Upper lobe of right lung (tissue), 1 donor: Measurements from ENCODE around the gene GRID1. TPM values are rescaled to one million over a fixed set of nuclear protein-coding genes. Genes with fewer than 3 reads are reported as not detected.

Source experiments
- ATAC-seq: fragments of 200-7000 bp; cut with Tn5 transposase; one replicate; pipeline ENCODE4 v1.9.1; 2020; ENCODE audit warnings: mild to moderate bottlenecking, moderate library complexity
- DNase-seq: peaks from one replicate; pipeline ENCODE4 v3.0.0-alpha.2; 2020
- H3K27ac ChIP-seq: fragments of 200-600 bp; one replicate; pipeline ENCODE4 v1.8.0; 2022
- H3K27me3 ChIP-seq: fragments of 200-600 bp; one replicate; pipeline ENCODE4 v1.8.0; 2022; ENCODE audit warnings: mild to moderate bottlenecking
- H3K36me3 ChIP-seq: fragments of 200-600 bp; one replicate; pipeline ENCODE4 v1.8.0; 2022
- H3K4me1 ChIP-seq: fragments of 200-600 bp; one replicate; pipeline ENCODE4 v1.8.0; 2022
- H3K4me3 ChIP-seq: fragments of 200-600 bp; one replicate; pipeline ENCODE4 v1.8.0; 2022; ENCODE audit warnings: mild to moderate bottlenecking
- H3K9me3 ChIP-seq: fragments of 200-600 bp; one replicate; pipeline ENCODE4 v1.8.0; 2022
- intact Hi-C: fragments of 100-400 bp; cut with DNase I; formaldehyde crosslinking; loops from one replicate; pipeline ENCODE4 v1.11.0; 2022
- total RNA-seq: library from RNA; stranded (reverse); fragmentation: NEBNext Ultra II Directional; extraction: Animal tissue kit (Norgen Biotek cat#: 25700); gene quantifications from one replicate; pipeline ENCODE4 v1.2.1, GENCODE V29; 2021
- TF ChIP-seq, protein P1 (sequence below): fragments of 200-600 bp; IDR thresholded peaks from one replicate; pipeline ENCODE4 v1.8.0; 2022; ENCODE audit warnings: antibody characterized with exemption
- donor health status: DM: no; HTN: yes; CAD: no; lungs with severe emphysema.

Gene GRID1
- total RNA-seq, 1 donor from 2014 or later, result 3.0 TPM

DNA sequence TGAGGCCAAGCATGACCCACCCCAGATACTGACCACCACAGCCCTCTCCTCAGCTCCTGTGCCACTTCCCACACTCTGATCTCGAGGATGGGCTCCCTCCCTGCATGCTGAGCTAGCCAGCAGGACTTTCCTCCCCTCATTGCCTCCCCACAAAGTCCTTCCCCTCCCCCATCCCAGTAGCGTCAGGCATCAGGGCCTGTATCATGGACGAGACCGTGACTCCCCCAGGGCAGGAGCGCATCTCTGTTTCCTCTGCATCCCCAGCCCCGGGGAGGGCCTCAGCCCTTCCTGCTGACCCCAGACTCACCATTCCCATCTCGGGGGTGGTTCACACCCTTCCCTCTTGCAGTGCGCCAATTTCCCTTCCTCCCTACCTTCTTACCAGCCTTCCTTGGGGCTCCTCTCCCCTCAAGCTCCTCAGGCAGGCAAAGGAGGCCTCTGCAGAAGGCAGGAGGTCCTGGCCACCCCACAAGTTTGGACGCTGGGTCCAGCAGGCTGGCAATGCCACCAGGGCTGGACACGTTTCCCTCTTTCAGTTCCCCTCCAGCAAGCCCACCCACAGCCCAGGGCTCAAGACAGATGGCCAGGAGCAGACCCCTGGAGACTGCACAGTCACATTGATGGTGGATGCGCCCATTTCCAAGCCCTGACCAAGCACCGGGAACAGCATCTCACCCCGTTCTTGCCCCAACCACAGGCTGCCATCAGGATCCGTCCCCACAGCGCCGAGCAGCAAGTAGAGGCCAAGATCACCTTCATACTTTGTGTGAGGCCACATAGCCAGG lies 36.5 kb downstream of the GRID1 start:
- H3K36me3 ChIP-seq, result no peaks in the 10 kb centered on the region
- no peak overlapping the region for H3K27ac ChIP-seq
- no peaks in the 10 kb centered on the region for H3K27me3 ChIP-seq
- H3K9me3 ChIP-seq, result no peaks in the 10 kb centered on the region
- TF ChIP-seq, protein P1, sequence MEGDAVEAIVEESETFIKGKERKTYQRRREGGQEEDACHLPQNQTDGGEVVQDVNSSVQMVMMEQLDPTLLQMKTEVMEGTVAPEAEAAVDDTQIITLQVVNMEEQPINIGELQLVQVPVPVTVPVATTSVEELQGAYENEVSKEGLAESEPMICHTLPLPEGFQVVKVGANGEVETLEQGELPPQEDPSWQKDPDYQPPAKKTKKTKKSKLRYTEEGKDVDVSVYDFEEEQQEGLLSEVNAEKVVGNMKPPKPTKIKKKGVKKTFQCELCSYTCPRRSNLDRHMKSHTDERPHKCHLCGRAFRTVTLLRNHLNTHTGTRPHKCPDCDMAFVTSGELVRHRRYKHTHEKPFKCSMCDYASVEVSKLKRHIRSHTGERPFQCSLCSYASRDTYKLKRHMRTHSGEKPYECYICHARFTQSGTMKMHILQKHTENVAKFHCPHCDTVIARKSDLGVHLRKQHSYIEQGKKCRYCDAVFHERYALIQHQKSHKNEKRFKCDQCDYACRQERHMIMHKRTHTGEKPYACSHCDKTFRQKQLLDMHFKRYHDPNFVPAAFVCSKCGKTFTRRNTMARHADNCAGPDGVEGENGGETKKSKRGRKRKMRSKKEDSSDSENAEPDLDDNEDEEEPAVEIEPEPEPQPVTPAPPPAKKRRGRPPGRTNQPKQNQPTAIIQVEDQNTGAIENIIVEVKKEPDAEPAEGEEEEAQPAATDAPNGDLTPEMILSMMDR, result no peak
- no peak for ATAC-seq
- peak; percentile 53 for DNase-seq
- no peaks in the 10 kb centered on the region for H3K4me1 ChIP-seq
- intact Hi-C loops, result no loop called here
- H3K4me3 ChIP-seq, result no peak overlapping the region

DNA sequence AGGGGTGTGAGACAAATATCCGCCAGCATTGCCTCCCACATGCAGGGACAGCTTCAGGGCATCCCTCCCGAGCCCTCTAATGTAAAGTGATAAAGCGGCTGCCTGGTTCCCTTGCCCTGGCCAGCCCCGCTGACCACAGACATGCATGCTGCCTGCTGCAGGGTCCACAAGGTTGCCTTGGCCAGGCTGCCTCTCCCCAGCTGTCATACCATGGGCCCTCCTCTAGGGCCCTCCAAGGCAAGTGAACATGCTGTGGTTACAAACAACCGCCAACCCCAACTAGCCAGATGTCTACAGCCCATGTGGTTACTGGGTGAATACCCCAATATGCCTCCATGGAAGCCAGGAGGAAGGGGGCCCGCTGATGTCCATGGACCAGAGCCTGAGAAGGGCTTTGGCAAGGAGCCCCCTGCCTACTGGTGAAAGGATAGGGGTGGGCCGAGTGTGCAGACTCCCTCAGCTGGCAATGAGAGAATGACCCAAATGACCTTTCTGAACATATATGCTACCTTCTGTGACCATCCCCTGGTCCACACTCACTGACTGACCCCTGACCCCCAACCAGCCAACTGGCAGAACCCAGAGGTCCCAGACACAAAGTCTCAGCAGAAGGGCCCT lies 37.4 kb downstream of the GRID1 start:
- Histone ChIP-seq H3K27ac (no peak overlapping the region), H3K9me3 (no peaks in the 10 kb centered on the region), H3K4me3 (no peak overlapping the region), H3K27me3 (no peaks in the 10 kb centered on the region), H3K4me1 (no peaks in the 10 kb centered on the region), H3K36me3 (no peaks in the 10 kb centered on the region)
- DNase-seq (peak; percentile 47), ATAC-seq (no peak)
- TF ChIP-seq, protein P1, result no peak
- intact Hi-C loops, result no loop called here

DNA sequence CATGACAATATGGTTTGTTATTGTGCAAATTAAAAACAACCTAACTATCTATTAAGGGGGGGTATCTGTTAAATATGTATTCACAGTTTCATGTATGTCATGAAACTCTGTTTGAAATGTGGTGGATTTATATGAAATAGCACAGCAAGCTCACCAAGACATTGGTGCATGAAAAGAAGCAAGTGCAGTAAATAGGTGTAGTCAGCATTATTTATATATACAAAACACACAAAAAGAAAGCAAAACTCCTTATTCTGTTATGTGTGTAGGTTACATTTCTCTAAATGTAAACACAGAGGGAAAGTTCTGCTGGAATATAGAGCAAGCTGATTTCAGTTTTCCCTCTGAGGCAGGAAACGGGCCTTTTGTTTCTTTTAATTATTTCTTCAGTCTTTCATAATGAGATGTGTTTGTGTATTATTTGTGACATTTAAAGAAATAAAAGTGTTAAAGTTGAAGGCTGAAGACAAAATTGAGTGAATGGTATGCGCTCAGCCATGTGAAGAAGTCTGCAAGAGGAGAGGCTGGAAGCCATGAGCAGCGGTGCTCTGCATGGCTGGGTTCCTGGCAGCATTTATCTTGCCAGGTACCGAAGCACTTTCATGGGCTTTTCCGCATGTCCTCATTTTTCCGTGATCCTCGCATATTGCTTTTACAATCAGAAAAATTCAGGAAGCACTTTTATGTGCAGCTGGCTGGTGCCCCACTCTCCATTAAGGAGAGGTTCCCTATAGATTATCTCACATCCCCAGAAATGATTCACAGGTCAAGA lies 38.5 kb downstream of the GRID1 start:
- DNase-seq, result no peak
- Histone ChIP-seq H3K9me3 (no peaks in the 10 kb centered on the region), H3K4me3 (no peak overlapping the region), H3K27ac (no peak overlapping the region), H3K27me3 (no peaks in the 10 kb centered on the region), H3K36me3 (no peaks in the 10 kb centered on the region), H3K4me1 (no peaks in the 10 kb centered on the region)
- intact Hi-C loops, result no loop called here
- TF ChIP-seq, protein P1, result no peak
- no peak for ATAC-seq

DNA sequence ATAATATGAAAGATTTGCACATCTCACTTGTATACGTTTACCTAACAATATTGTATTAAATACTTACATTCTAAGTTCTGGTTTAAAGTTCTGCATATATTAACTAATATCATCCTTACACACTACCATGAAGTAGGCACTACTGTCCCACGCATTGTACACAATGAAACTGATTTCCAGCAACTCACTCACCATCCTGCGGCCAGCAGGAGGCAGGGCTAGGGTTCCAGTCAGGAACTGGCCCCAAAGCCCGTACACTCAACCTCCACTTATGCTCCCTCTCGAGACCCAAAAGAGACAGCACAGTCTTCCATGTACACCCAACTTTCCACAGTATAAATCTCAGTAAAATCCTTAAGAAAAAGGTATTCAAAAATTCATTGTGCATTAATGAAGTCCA lies 41.4 kb downstream of the GRID1 start:
- TF ChIP-seq, protein P1, result no peak
- Histone ChIP-seq H3K27me3 (no peaks in the 10 kb centered on the region), H3K36me3 (no peaks in the 10 kb centered on the region), H3K4me3 (no peak overlapping the region), H3K9me3 (no peaks in the 10 kb centered on the region), H3K27ac (no peak overlapping the region), H3K4me1 (no peaks in the 10 kb centered on the region)
- peak; percentile 7 for DNase-seq
- peak; percentile 30 for ATAC-seq
- intact Hi-C loops, result no loop called here

DNA sequence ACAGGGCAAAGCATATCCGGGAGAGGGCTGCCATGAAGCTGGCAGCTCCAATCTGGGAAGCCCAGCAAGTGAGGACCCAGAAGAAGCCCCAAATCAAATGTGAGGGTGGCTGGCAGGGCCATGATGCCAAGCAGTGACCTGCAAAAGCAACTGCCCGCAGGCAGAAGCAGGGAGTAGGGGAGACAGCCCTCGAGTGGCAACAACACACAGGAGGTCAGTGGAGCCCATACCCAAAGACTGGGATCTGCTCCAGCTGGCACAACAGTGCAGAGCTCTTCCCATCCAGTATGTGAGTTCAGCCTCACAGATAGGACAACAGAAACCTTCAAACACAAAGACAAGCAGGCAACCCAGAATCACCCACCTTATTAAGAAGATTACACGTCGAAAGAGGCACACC lies 45.0 kb downstream of the GRID1 start:
- Histone ChIP-seq H3K9me3 (no peaks in the 10 kb centered on the region), H3K27me3 (no peaks in the 10 kb centered on the region), H3K4me3 (no peak overlapping the region), H3K36me3 (no peaks in the 10 kb centered on the region), H3K27ac (no peak overlapping the region), H3K4me1 (no peaks in the 10 kb centered on the region)
- ATAC-seq (no peak), DNase-seq (peak; percentile 32)
- TF ChIP-seq, protein P1, result no peak
- intact Hi-C loops, result no loop called here
